HG02798 (cell line): ENCODE results near the gene CRYBB2.
"Not testable (repeated sequence)": the region's sequence is repeated elsewhere in the genome, so short reads cannot be mapped to it uniquely, and the experiment has no call there.

ENCODE experiments used
- ATAC-seq: cut with Tn5 transposase; IDR thresholded peaks from one replicate; pipeline ENCODE4 v1.9.1; 2021; ENCODE audit warnings: mild to moderate bottlenecking; ENCODE audit not compliant: unreplicated experiment, poor library complexity

CRYBB2 gene

GRCh38 chr22:25228822-25229221 lies 9.4 kb downstream of the CRYBB2 start:
- no peak for ATAC-seq

GRCh38 chr22:25230760-25231159 lies 11.3 kb downstream of the CRYBB2 start:
- ATAC-seq = not testable (repeated sequence)

- no peak for ATAC-seq
Observed at GRCh38 chr22:25232301-25232700, 12.9 kb downstream of the CRYBB2 start.

- not testable (repeated sequence) for ATAC-seq
Observed at GRCh38 chr22:25233706-25234105, 14.3 kb downstream of the CRYBB2 start.

- no peak for ATAC-seq
Observed at GRCh38 chr22:25235547-25236290, 16.3 kb downstream of the CRYBB2 start.

- ATAC-seq = no peak
Observed at GRCh38 chr22:25236417-25236816, 17.0 kb downstream of the CRYBB2 start.

GRCh38 chr22:25237503-25237902 lies 18.1 kb downstream of the CRYBB2 start:
- ATAC-seq = no peak

- not testable (repeated sequence) for ATAC-seq
Observed at GRCh38 chr22:25238058-25238457, 18.6 kb downstream of the CRYBB2 start.

GRCh38 chr22:25255169-25255568 lies 35.7 kb downstream of the CRYBB2 start:
- not testable (repeated sequence) for ATAC-seq

- not testable (repeated sequence) for ATAC-seq
Observed at GRCh38 chr22:25267567-25267966, 48.1 kb downstream of the CRYBB2 start.

GRCh38 chr22:25268902-25269301 lies 49.5 kb downstream of the CRYBB2 start:
- ATAC-seq = not testable (repeated sequence)

GRCh38 chr22:25270061-25270460 lies 50.6 kb downstream of the CRYBB2 start:
- not testable (repeated sequence) for ATAC-seq

GRCh38 chr22:25273231-25273630 lies 53.8 kb downstream of the CRYBB2 start:
- not testable (repeated sequence) for ATAC-seq

- ATAC-seq = not testable (repeated sequence)
Observed at GRCh38 chr22:25273928-25274327, 54.5 kb downstream of the CRYBB2 start.

GRCh38 chr22:25280118-25280517 lies 60.7 kb downstream of the CRYBB2 start:
- ATAC-seq = not testable (repeated sequence)
